Adrenal gland (tissue), 12 donors: ENCODE results near the gene POLQ. TPM values are rescaled to one million over a fixed set of nuclear protein-coding genes. Genes with fewer than 3 reads are reported as not detected.
"Not testable (repeated sequence)": the region's sequence is repeated elsewhere in the genome, so short reads cannot be mapped to it uniquely, and the experiment has no call there.

Source experiments
- DNase-seq, 7 donors: peaks; one replicate each; pipeline ENCODE4 v3.0.0-alpha.2; 2019 to 2020
- H3K27ac ChIP-seq, 5 donors: fragments of 200-600 bp; sonication (generic) in 4 of 5; 1 replicate in 3 of 5; 2 replicates in 2 of 5; pipeline versions ENCODE4 v1.5.1 to v1.8.0; 2016 to 2020; ENCODE audit warnings: mild to moderate bottlenecking in 1 of 5
- H3K27me3 ChIP-seq: fragments of 200-600 bp; 2 replicates; pipeline ENCODE4 v1.8.0; 2021
- H3K36me3 ChIP-seq, 2 donors: fragments of 200-600 bp; replicated peaks in 1 of 2; 1 replicate in 1 of 2; 2 replicates in 1 of 2; pipeline versions ENCODE4 v1.5.1 to v1.8.0; 2018 to 2022
- H3K4me1 ChIP-seq, 2 donors: fragments of 200-600 bp; replicated peaks in 1 of 2; 1 replicate in 1 of 2; 2 replicates in 1 of 2; pipeline versions ENCODE4 v1.5.1 to v1.8.0; 2018 to 2021
- H3K4me3 ChIP-seq, 4 donors: fragments of 200-600 bp; sonication (generic) in 3 of 4; one replicate each; pipeline ENCODE4 v1.5.1; 2016 to 2018
- H3K9me3 ChIP-seq, 3 donors: fragments of 200-600 bp; sonication (generic) in 1 of 3; replicated peaks in 1 of 3; 1 replicate in 2 of 3; 2 replicates in 1 of 3; pipeline versions ENCODE4 v1.5.1 to v1.8.0; 2016 to 2021
- CTCF ChIP-seq, 6 experiments: fragments of 450-650 bp in 4 of 6; fragments of 200-600 bp in 2 of 6; sonication (generic) in 1 of 6; IDR thresholded peaks; 1 replicate in 5 of 6; 2 replicates in 1 of 6; pipeline versions ENCODE4 v1.5.1 to v1.8.0; 2016 to 2021; ENCODE audit warnings: antibody characterized with exemption in 6 of 6, mild to moderate bottlenecking in 2 of 6, moderate library complexity in 1 of 6
- POLR2A ChIP-seq, 2 donors: fragments of 450-650 bp; IDR thresholded peaks; one replicate each; pipeline ENCODE4 v1.6.1; 2017; ENCODE audit warnings: antibody characterized with exemption in 2 of 2, mild to moderate bottlenecking in 2 of 2, moderate library complexity in 1 of 2
- WGBS, 4 donors: extraction: QIAGEN DNeasy Blood & Tissue Kit in 2 of 4; methylation state at CpG; one replicate each; pipeline versions ENCODE4 v1.1.5 to v1.1.7; 2013 to 2017; 5-methylcytosine and 5-hydroxymethylcytosine counted together
- intact Hi-C, 2 donors: fragments of 100-400 bp; cut with DNase I; formaldehyde crosslinking; loops; one replicate each; pipeline versions ENCODE4 v1.14.1 to v1.15.0; 2022 to 2023
- polyA plus RNA-seq, 3 donors: library from polyadenylated mRNA; stranded (reverse); fragments of 200-250 nt in 2 of 3; fragments of 350-450 nt in 1 of 3; fragmentation: Illumina TruSeq in 1 of 3; extraction: RNeasy Lipid Tissue Mini Kit (QIAGEN cat#74804) in 1 of 3; gene quantifications; one replicate each; pipeline ENCODE4 v1.2.3, GENCODE V29; 2013 to 2014
- total RNA-seq, 9 donors: library from RNA; depleted of rRNA in 4 of 9; stranded (reverse); fragments of >200 nt in 4 of 9; fragments of 120-200 nt in 1 of 9; fragmentation: NEBNext Ultra II Directional in 1 of 9; extraction: Animal tissue kit (Norgen Biotek cat#: 25700) in 1 of 9; gene quantifications; one replicate each; pipeline versions ENCODE4 v1.1.0 to v1.2.4, GENCODE V29; 2013 to 2023
- donor health status: healthy with polysubstance abuse.
- donor health status: Bipolar disorder and iron deficiency.
- donor health status: DM: yes; HTN: yes; CAD: no.
- donor health status: DM: no; HTN: no; CAD: no.
- donor health status: DM: no; HTN: no; CAD: no.
- donor health status: DM: yes; HTN: yes; CAD: no.

Gene POLQ
- total and polyA plus RNA-seq, 12 donors, result 0.06 to 6.3 (median 0.46) TPM

GRCh38 chr3:121463745-121464144, 82.0 kb downstream of the POLQ start:
- no peak overlapping the region for H3K4me3 ChIP-seq
- intact Hi-C loops, result no loop called here
- no peak for DNase-seq
- no peak overlapping the region for H3K27ac ChIP-seq
- TF ChIP-seq CTCF (IDR thresholded peaks at IDR 0.05) (no peak), POLR2A (IDR thresholded peaks at IDR 0.05) (no peak)
- no peaks in the 10 kb centered on the region for H3K36me3 ChIP-seq
- H3K4me1 ChIP-seq, result no peaks in the 10 kb centered on the region
- no peaks in the 10 kb centered on the region for H3K27me3 ChIP-seq
- no peaks in the 10 kb centered on the region for H3K9me3 ChIP-seq

GRCh38 chr3:121462565-121462964, 83.2 kb downstream of the POLQ start:
- WGBS, 4 donors, result 97 to 99% (median 98%) methylated on average over 3 of the region's 3 CpGs
- Histone ChIP-seq H3K4me3 (no peak overlapping the region), H3K27ac (no peak overlapping the region), H3K27me3 (no peaks in the 10 kb centered on the region), H3K36me3 (no peaks in the 10 kb centered on the region), H3K9me3 (no peaks in the 10 kb centered on the region), H3K4me1 (no peaks in the 10 kb centered on the region)
- intact Hi-C loops, result no loop called here
- no peak for TF ChIP-seq POLR2A (IDR thresholded peaks at IDR 0.05)
- no peak for TF ChIP-seq CTCF (IDR thresholded peaks at IDR 0.05)
- DNase-seq, result no peak

DNA sequence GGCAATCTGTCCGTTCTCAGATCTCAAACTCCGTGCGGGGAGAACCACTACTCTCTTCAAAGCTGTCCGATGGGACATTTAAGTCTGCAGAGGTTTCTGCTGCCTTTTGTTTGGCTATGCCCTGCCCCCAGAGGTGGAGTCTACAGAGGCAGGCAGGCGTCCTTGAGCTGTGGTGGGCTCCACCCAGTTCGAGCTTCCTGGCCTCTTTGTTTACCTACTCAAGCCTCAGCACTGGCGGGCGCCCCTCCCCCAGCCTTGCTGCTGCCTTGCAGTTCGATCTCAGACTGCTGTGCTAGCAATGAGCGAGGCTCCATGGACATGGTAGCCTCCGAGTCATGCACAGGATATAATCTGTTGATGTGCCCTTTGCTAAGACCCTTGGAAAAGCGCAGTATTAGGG, 94.0 kb downstream of the POLQ start:
- H3K36me3 ChIP-seq, H3K9me3 ChIP-seq, H3K4me1 ChIP-seq, H3K27me3 ChIP-seq, H3K4me3 ChIP-seq, DNase-seq, H3K27ac ChIP-seq, intact Hi-C loops: not testable (repeated sequence)
- WGBS, 4 donors, result 90 to 92% (median 91%) methylated on average over 6 to 12 of the region's 12 CpGs

- TF ChIP-seq POLR2A (IDR thresholded peaks at IDR 0.05), result no peak
- no peak for TF ChIP-seq CTCF (IDR thresholded peaks at IDR 0.05)
- no peaks in the 10 kb centered on the region for H3K36me3 ChIP-seq
- no peaks in the 10 kb centered on the region for H3K9me3 ChIP-seq
- no peak for DNase-seq
- intact Hi-C loops, result no loop called here
- no peaks in the 10 kb centered on the region for H3K4me1 ChIP-seq
- H3K27ac ChIP-seq, result no peak overlapping the region
- no peaks in the 10 kb centered on the region for H3K27me3 ChIP-seq
- no peak overlapping the region for H3K4me3 ChIP-seq
- WGBS, 4 donors, result 83 to 95% (median 90%) methylated on average over 1 of the region's 1 CpG
Observed at GRCh38 chr3:121443456-121443855, 102.3 kb downstream of the POLQ start.

GRCh38 chr3:121436641-121437040, 109.1 kb downstream of the POLQ start:
- peaks cover 0 to 3% of the 10 kb centered on the region in 2 donors for H3K4me1 ChIP-seq
- intact Hi-C loops, result no loop called here
- no peak for DNase-seq

More at GRCh38 chr3:121436641-121437040, 109.1 kb downstream of the POLQ start:
- Histone ChIP-seq H3K27me3 (no peaks in the 10 kb centered on the region), H3K9me3 (no peaks in the 10 kb centered on the region), H3K36me3 (no peaks in the 10 kb centered on the region), H3K4me3 (no peak overlapping the region), H3K27ac (no peak overlapping the region)
- TF ChIP-seq CTCF (IDR thresholded peaks at IDR 0.05) (no peak), POLR2A (IDR thresholded peaks at IDR 0.05) (no peak)
- 64 to 77% (median 72%) methylated on average over 3 of the region's 3 CpGs for WGBS, 4 donors
